ENCODE data around the gene HAND2.

The HAND2 gene

DNA sequence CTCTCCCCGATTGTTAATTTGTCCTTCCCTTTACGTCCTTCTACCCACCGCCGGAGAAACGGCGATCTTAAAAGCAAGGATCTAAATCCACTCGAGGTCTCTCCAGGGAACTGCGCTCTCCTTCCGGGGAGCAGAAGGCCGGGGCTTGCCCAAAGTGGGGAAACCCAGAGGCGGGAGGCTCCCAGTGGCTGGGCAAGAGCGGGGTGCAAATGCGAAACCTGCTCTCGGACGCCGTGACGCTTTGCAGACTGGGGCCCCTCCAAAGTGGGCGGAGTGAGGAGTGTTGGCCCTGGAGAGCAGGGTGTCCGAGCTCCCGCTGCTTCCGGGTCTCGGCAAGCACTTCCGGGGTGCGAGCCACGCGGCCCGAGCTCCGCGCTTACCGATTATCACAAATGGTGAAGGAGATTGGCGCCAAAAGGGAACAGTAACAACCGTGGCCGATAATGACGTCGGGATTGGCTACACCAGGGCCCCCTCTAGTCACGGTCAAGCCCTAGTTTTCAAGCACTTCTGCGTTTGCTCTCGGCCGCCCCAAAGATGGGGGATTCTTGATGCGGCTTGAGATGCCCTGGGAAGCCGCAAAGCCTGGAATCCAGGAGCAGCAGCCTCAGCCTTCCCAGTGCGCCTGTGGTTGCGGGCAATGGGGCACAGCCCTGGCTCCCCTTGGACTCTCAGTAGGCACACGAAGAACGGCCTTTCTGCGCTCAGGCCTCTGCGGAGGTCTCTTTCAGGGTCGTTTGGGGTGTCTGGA is 29.0 kb downstream of the HAND2 start:
- DNase-seq: no peak

DNA sequence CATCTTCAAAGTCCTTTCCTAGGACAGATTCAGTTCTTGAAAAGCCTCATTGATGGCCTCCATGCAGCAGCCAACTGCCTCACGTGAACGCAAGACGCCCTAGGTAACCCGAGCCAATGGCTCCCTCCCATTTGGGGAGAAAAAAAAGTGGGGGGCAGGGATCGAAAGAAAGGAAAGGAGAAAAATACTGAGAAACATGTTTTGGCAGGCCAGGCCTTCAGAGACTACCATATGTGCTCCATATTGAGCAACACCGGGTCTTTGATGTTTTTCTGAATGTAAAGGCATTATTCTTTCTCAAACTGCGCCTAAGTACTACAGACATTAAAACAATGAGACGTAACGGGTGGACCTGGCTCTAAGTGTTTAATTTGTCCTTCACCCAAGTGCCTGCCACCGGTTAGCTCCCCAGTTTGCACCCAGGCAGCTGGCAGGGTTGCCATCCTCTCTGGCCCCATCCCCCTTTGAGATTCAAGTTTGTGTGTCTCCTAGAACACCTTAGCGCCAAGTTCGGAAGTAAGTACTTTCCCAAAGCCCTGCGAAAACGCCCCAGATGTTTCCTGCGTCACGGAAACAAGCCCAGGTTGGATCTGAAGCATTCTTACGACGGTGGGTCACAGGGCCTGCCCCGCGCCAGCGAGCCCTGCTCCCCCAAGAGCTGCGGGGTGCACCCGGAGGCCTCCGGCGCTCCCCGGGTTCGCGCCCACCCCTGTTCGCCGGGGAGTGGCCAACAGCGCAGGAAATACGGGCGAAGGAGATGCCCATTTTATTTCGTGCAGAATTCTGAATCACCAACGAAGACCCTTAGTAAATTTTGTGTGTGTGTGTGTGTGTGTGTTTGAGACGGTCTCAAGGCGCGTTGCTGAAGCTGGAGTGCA is 30.1 kb downstream of the HAND2 start:
- no peak for DNase-seq

DNA sequence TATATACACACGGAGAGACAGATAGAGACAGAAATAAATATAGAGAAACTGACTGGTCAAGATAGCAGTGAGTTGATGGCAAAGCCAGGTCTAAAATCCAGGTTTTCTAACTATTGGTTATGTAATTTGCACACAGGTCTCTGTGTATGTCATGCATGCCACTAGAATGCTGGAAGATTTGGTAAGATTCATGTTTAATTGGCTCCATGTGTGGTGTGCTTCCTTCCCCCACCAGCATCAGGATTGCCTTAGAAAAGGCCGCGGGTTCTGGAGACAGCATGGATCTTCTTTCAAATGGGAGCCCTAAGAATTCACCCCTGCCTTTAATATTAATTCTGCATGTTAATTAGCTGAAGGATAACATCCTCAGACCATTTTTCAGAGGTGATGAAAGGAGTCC is 31.3 kb downstream of the HAND2 start:
- DNase-seq: no peak

DNA sequence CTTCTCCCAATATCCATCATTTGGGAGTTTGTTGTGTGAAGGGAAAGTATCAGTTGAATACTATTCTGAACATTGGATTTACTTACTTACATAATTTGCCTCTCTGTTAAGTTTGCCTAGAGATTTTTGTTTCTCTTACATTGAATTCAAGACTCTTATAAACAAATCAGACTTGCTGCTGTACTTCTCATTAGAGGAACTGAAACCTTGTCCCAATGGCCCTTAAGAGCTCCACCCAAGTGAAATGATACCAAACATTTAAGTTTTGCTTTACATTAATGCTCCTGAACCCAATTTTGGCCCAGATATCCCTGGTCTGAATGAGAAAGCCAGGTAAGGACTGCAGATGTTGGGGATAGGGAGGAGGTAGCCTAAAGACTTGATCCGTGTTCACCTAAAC is 32.0 kb downstream of the HAND2 start:
- DNase-seq: no peak

DNA sequence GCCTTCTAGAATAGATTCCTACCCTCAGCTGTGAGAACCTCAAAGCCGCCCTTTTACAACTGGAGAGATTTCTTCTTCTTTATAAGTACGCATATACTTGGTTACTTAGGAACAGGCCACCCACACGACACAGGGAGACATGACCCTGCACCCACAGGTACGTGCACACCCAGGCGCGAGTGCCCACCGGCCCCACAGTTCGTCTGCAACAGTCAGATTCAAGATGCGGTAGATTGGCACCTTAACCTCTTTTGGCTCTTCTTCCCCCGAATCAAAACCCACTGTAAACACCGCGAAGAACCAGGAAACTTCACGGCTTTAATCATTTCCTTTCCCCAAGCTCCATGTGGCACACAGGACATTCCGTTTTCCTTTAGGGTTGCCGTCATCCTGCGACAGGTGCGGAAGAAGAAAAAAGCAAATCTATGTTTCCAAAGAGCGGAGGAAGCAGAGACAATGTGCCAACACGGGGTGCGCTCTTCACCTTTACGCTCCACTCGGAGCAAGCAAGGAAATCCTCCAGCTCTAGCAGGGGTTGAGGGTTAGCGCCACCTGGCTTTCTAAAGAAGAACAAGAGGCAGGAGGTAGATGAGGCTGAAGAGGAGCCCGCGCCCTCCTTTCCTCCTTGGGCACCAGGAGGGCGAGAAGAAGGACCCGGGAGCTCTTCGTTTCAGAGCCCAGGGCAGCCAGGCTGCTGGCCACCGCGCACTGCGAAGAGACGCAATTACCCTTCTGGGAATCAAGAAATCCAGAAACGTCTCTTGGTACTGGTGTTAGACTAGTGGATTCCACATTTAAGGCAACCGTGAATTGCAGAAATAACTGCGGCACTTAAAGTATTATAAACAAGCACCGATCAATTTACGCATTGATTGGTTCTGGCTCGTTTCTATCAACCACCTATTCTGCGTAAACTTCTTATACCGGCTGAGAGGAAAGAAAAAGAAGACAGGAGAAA is 35.7 kb downstream of the HAND2 start:
- no peak for DNase-seq

DNA sequence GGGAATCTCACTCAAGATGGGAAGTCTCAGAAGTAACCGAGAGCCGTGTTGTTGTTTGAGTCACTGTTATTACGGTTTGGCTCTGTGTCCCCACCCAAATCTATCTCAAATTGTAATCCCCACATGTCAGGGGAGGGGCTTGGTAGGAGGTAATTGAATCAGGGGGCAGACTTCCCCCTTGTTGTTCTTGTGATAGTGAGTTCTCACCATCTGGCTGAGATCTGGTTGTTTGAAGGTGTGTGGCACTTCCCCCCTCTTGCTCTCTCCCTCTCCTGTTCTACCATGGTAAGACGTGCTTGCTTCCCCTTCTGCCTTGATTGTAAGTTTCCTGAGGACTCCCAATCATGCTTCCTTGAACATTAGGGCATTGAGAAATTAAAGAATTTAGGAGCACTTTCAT is 37.0 kb downstream of the HAND2 start:
- no peak for DNase-seq

DNA sequence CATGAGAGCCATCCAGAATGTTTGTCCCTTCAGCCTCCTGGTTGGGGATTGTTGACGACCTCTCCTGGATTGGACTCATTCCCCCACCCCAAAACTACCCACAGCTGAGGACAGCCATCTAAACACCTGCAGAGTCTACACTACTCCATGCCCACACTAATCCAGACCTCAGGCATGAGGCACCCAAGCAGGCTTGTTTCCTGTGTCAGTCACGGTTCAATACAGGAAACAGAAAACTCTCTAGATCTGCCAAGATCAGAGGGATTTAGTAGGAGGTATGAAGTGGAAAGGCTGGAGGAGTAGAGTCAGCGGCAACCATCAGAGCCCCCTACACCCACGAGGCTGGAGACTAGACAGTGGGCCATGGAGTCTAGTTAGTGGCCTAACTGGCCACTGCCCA is 37.7 kb downstream of the HAND2 start:
- no peak for DNase-seq

DNA sequence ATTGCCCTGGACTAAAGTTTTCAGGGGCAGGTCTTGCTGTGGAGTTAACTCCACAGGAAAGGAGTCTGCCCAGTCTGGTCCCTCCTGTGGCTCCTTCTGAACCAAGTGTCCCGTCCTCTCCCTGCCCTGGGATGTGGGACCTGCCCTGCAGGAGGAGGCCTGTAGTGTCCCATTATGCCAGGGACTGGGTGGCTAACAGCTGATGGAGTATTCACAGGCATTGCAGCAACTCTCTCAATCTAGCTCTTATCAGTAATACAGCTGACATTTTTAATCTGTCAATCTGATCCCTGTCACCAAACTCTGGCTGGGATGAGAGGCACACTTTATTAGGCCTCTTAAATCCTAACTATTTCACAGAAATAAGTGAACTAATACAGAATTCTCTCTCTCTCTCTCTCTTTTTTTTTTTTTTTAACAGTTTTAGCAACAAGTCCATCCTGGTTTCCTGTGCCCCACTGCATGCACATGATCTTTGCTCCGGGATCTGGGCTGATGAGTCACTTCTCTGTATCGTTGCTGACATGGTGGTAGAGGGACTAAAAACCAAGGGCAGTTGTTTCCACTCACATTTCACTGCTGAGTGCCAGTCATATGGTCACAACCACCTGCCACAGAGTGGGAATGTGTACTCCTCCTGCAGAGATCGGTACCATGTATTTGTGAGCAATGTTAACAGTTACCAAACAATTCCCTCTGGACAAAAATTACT is 39.1 kb downstream of the HAND2 start:
- DNase-seq: no peak

DNA sequence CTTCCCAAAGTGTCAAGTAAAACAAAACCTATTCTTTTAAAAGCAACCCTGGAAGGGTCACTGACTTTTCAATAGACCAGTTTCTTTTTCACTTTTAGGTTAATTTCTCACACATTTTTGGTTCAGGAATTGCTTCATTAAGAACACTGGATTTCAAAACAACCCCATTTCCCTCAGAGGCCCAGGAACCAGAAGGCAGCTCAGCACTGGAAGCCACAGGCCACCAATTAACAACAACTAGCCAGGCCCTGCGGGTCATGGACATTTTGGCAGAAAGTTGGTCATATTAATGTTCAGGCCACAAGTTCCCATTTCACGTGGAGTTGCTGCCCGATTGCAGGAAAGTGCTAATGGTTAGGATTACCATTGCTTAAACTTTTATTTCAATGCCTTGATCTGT is 39.8 kb downstream of the HAND2 start:
- no peak for DNase-seq

DNA sequence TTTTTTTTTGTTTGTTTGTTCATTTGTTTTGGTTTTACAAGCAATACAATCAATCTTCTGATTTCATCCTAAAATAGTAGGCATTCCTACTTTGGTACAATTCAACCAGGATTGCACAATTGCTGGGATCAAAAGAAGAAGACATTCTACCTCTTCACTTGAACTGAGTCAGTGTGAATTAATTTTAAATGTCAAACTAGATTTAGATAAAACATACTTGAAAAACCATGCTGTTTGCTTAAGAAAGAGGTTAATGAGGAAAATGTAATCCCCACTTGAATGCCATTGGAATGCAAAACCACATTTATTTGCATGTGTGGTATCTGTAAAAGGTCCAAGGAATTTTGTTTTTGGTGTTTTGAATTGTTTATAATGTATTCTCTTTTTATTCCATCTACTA is 40.5 kb downstream of the HAND2 start:
- DNase-seq: no peak

DNA sequence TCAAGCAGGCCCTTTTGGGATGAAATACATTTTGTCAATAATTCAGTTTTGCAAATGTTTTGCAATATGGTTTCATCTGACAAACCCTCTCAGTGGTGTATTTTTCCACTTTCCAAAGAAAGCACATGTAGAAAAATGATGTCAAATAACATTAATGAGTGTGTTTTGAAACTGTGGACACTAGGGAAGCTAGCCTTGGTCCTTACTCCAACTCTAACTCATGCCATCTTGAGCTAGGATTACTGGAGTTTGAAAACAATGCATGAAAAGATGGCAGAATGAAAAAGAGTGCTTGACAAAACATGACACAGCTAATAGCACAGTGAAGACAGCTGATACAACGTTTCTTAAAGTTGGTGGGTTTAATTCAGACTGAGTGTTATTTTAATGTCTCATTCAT is 41.4 kb downstream of the HAND2 start:
- DNase-seq: no peak

DNA sequence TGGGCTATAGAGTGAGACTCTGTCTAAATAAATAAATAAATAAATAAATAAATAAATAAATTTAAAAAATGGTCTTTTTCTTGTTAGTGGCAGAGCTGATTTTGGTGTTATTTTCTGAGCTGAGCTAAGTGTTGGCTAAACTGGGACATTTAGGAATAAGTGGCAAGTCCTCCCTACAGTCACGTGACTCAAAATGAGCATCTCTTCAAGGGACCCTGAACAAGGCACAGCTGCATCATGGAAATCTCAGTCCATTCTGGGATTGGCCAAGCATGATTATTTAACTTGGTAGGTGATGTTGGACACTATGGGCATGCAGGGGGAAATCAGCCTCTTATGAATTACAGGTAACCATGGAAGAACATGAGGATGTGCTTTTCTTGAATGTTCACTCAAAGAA is 42.0 kb downstream of the HAND2 start:
- no peak for DNase-seq

DNA sequence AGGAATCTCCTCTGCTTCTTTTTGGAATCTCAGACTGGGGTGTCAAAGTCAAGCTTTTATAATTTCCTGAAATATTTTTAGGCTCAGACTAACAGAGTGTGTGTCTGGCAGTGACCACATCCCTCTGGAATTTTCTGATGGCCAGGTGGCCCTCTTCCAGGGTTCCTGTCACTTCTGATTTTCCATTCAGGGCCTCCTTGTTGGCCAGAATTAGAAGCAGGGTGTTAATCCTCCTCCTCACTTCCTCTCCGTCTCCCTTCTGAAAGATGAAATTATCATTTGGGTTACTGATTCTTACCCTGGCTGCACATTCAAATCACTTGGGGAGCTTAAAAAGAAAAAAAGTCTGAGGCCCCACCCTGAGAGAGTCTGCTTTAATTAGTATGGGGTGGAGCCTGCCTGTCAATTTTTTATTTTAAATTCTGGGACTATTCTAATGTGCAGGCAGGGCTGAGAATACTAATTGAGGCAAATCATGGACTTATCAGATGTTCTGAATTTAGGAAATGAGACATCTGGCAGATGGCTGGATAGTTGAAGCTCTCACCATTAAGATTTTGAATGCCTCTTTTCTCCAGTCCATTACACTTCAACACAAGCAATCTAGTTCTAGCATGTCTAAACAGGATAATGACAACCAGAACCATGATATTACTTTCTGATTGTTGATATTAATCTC is 43.2 kb downstream of the HAND2 start:
- DNase-seq: peak; percentile 34

DNA sequence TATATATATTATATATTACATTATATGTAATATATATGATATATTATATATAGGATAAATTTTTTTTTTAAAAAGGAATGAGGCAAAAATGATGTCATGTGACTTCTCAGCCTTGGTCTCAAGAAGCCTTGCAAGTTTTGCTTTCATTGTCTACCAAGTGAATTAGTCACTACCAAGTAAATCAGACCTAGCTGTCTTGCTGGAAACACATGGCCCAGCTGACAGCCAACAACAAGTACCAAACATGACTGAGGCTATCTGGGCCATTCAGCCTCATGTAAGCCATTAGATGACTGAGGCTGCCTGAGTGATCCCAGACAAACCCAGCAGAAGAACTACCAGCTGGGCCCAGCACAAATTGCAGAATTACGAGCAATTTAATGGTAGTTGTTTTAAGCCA is 44.9 kb downstream of the HAND2 start:
- DNase-seq: no peak

DNA sequence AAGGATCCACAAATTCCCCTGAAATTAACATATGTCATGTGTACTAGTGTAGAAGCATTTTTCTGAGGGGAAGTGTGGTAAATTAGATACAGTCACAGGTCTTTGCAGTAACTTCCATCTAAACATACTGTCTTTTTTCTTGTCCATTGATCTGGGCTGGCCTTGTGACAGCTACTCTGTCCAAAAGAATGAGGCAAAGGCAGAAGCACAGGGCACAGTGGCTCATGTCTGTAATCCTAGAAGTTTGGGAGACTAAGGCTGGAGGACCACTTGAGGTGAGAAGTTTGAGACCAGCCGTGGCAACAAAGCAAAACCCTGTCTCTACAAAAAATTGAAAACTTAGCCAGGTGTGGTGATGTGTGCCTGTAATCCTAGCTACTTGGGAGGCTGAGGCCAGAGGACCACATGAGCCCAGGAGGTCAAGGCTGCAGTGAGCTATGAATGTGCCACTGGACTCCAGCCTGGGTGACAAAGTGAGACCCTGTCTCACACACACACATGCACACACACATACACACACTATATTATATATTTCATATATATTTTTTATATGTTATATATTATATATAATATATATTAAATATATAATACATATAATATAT is 47.6 kb downstream of the HAND2 start:
- DNase-seq: no peak

DNA sequence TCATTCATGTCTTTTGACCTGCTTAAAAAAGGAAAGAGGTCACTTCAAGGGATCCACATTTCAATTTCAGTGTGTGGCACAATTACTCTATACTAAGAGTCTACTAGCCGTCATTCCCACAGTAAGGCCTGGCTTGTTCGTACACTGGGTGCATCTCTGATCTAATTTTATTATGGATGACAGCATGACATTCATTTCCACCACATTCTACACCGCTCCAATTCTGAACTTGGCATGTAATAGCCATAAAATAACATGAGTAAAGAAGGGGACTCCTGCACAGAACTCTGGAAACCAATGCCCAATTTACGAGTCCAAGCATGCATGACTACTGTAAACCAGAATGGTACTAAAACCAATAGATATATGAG is 51.1 kb downstream of the HAND2 start:
- no peak for DNase-seq

DNA sequence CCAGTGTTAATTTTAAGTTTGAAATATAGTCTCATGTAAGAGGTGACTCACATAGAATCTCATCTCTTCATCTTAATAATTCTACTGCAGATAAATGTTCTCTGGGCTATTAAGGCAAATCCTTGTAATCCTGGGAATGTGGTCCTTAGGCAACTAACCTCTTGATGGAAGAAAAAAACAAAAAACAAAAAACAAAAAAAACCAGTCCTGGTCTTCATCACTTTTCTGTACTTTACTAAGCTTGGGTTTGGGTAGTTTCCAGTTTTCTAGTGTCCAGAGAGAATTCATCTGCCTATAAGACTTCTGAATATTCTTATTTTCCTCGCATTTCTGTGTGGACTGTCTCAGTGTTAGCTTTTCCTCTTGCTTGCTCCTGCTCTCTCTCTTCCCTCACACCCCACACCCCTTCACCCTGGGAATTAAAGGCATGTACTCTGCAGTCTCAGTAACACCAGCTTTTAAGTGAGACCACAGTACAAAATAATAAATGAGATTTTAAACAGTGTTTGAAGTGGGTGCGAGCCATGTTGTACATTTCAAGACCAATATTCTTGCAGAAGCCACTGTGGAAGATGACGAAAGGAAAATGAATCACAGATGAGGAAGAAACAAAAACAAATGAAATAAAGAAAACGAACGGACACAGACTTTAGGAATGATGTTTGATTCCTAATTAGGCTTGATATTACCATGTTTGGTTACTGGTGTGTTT is 51.7 kb downstream of the HAND2 start:
- no peak for DNase-seq

DNA sequence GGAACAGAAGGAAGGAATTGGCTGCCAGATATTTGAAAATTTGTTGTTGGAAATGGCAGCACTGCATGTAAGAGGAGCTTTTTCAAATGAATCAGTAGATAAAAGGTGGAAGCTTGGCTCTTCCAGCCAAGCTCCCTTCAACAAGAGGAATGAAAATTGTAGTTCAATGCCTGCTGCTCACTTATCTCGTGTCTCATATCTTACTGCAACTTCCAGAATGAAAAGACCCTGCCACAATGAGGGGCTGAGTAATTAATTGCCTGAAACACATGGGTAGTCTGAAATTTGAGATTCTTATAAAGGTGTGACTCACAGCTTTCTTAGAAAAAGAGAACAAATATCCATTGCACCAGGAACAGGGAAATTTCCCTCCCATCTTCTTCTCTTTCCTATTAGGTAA is 53.0 kb downstream of the HAND2 start:
- no peak for DNase-seq

Data from NCI-H524 treated with DMSO at 0.1 percent for 48 hours (cell line).